Fibroblast of the conjunctiva (primary cell): ENCODE data around the gene PAQR7.
A peak's percentile ranks its signal among the peaks of the same experiment; 100 is the strongest.

Source experiments
- DNase-seq: peaks from one replicate; pipeline ENCODE4 v3.0.0-alpha.2; 2010; ENCODE audit warnings: low read depth

PAQR7 gene

GRCh38 chr1:25902462-25902861 lies 27.0 kb upstream of the PAQR7 start:
- DNase-seq, result no peak

DNA sequence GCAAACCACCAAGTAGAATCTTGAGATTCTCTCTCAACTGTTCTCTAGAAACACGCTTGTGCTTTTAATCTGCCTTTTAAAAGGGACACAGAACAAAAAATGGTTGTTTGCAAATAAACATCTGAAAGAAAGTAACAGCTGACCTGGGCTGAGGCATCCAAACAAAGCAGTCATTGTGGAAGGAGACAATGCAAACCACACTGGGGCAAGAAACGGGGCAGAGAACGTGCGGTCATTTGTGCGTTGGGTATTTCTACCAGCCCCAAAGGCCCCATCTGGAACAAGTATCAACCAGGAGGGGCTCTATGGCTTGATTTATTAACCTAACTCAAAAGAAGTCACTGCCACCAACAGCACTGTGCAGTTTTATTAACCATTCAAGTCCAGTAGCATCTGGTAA lies 24.7 kb upstream of the PAQR7 start:
- no peak for DNase-seq

- DNase-seq, result no peak
Observed at GRCh38 chr1:25899792-25900191, 24.3 kb upstream of the PAQR7 start.

DNA sequence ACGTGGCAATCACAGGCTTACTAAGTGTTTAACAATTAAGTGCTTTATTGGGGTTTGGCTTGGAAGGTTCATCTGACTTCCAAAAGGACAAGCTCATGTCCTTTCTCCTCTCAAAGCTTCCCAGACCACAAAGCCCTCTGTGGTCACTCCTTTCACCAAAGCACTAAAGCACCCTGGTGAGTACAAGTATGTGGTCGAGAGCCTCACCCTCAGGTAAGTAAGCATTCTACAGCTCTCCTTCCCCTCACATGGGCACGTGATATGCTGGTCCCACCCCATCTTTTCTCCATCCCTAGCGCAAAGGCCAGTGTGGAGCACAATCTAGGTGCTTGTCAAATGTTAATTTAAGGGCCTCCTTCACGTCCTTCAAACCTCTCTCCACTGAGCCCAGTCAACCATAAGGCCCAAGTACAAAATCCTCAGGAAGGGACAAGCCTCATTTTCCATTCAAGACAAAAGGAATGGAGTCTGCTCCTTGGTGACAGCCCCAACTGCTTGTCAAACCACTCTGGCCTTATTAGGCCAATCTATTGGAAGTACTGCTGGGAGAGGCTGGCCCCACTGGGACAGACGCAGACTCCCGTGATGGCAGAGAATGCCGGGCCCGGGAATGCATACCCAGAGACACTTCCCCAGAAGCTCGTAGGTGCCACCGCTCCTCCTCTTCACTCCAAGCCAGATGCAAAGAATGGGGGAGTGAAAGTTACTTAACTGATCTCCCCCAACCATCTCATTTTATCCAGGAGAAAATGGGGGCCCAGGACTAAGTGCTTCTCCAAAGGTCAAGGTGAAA lies 22.9 kb upstream of the PAQR7 start:
- DNase-seq, result no peak

DNA sequence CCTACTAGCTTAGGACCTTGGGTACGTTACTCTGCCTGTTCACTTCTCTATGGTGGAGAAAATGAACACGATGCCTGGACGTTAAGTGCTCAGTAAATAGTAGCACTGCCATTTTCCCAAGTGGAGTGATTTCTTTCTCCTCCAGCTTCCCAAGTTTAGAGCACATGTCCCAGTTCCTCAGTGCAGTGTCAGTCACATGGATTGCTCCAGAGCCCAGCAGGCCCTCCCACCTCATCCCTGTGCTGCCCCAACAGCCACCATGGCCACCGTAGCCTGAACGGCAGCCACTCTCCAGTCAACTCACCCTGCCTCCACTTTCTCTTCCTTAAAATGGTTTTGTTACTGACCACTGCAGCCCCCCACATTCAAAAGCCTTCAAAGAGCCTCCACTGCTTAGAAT lies 22.2 kb upstream of the PAQR7 start:
- no peak for DNase-seq

- no peak for DNase-seq
Observed at GRCh38 chr1:25896266-25896665, 20.8 kb upstream of the PAQR7 start.

DNA sequence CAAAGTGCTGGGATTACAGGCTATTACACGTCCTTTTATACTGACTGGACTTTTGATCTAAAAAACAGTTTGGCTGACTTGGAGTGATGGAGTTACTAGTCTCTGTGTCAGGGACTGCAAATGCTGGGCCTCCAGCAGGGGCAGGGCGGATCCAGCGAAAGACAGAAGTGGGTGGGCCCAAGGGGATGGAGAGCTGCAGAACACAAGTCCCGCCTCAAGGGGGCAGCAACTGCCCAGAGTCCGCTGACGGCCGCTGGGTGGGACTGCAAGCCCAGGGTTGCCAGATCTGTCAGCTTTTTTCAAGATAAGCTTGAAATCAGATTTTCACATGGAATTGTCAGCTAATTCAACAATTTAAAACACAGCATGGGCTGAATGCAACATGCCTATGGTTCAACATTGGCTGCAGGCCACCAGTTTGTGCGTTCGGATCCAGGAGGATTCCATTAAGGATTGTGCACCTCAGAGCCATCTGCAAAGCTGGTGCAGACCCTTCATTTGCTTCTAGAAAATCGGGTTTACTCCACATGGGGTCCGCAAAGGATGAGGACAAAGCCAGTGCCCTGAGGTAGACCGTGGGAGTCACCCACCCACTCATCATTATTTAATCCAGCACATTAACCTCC lies 20.0 kb upstream of the PAQR7 start:
- peak; percentile 91 for DNase-seq

DNA sequence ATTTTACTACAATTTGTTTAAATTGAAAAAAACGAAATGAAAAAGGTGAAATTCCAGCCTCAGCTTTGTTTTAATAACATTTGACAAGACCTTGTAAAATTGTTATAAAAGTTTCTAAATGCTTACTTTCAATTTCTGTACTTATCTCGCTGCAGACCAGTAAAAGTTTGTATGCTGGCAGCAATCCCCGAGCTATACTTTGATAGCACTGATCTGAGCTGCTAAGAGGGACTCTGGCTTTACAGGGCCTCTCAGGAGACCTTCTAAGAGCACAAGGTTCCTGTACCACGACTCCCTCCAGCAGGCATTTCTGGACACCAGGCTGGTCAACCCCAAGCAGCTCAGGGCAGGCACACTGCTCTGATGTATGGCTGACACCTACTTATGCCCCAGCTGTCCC lies 17.6 kb upstream of the PAQR7 start:
- DNase-seq, result no peak

- no peak for DNase-seq
Observed at GRCh38 chr1:25891606-25892005, 16.1 kb upstream of the PAQR7 start.

DNA sequence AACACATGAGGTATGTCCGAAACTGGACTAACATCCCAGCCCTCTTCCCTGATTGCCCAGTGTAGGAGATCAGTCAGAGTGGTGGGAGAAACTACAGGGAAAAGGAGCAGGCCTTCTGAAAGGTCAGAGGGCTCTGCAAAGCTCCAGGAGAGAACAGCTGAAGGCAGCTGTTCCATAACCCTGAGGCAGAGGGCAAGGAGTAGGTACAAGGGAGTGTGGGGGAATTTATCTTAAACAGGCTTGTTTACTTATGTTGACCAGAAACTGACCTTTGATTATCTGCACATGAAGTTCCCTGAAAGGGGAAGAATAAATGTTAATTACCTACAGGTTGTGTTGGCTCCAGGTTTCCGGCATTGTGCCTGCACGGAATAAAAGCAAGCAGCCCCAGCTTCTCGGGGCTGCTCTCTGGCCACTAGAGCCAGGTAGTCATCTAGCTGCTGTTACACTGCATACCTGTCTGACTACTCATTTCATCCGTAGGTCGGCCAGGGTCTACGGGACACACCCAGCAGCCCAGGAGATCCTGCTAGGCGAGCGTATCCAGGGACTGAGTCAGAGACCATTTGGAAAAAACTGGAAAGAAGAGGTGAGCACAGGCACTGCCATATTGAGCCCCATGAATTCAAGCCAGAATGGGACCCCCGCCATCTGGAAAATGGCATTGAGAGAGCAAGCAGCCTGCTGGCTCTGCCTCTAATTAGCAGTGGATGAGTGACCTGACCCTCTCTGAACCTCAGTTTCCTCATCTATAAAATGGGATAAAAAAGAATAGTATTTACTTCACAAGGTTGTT lies 14.9 kb upstream of the PAQR7 start:
- DNase-seq, result no peak

DNA sequence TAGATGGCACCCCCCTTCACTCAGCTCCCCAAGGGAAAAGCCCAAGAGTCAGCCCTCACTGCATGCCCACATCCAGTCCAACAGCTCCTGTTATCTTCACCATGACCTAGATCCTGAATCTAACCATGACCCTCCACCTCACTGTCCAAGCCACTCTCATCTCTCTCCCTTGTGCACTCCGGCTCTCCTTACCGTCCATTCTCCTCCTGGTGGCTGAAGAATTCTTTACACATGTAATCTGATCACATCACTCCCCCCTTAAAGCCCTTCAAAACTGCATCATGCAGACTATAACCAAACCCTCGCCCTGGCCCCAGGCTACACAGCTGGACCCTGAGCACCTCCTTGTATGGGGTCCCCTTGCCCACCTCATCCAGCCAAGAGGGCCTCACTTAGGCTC lies 14.0 kb upstream of the PAQR7 start:
- no peak for DNase-seq

DNA sequence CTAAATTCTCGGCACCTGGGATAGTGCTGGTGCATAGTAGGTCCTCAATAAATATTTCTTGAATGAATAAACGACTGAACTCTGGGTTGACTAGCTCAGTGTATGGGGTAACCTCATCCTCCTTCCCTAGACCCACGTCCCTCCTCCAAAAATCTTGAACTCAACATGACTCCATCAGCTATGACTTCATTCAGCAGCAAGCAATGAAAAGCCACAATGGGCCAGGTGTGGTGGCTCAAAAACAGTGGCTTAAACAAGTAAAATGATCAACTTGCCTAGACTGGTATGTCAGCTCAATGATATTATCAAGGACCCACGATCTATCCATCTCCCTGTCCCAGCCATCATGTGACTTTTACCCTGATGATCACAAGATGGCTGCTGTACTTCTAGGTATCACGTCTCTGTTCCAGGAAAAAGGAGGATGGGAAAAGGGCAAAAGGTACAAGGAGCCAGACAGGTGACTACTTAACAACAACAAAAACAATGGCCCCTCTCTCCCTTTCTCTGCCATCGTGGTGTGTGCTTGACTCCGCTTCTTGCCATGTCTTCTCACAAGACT lies 13.0 kb upstream of the PAQR7 start:
- DNase-seq, result no peak

DNA sequence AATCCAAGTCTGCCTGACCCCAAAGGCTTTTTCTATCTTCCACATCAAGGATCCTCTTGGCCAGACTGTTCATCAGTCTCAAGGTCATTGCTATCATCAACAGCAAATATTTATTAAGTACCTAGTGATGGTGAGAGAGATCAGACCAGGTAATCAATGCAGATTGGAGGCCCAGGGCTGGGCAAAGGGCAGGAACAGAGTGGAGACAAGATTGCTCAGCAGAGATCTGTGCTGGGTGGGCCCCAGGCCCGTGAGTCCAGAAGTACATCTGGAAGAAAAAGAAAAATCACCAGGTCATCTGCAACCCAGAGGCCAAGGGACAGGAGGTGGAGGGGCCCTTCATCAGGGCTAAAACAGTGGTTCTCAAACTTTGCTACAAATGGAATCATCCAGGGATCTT lies 10.1 kb upstream of the PAQR7 start:
- no peak for DNase-seq

DNA sequence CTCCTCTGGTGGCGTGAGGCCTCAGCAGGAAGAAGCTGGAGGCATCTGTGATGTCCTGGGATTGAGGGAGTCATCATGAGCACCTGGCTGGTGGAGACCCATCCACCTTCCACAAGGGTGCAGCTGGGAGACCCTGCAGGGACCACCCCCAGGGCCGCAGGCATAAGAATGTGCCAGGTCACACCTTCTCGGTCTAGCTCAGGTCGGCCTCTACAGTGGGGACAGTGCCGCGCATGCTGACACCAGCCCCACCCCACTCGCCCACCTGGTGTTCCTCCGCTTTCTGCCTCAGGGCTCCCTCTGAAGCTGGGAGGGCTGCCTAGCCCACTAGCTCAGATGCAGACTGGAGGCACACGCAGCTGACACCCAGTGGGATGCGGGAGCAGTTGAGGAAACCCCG lies 5.8 kb upstream of the PAQR7 start:
- no peak for DNase-seq

DNA sequence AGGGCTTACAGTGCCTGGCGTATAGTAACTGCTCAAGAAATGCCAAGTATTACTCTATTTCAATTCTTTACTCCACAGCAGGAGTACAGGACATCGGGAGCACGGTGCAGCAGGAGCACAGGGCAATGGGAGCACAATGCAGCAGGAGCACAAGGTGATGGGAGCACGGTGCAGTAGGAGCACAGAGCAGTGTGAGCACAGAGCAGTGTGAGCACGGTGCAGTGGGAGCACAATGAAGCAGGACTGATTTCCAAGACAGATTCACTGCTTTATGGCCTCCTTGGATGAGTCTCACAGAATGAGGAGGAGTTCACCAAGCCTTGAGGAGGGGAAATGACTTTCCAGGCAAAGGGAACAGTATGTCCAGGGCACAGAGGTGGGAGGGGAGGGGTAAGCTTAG lies 5.0 kb upstream of the PAQR7 start:
- no peak for DNase-seq

- no peak for DNase-seq
Observed at GRCh38 chr1:25879675-25880074, 4.2 kb upstream of the PAQR7 start.

DNA sequence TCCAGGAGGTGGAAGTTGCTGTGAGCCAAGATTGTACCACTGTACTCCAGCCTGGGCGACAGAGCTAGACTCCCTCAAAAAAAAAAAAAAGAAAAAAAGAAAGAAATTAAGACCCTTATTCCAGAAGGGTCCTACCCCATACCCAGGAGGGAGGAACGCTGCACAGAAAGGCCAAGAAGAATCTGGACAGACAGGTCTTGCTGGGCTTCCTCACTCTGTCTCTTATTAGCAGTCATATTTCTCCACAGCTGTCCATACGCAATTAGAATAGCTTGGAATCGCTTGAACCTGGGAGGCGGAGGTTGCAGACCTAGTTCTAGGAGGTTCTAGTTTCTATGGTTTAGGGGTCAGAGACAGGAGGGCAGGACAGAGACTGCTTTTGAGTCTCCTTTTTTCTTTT lies 3.2 kb upstream of the PAQR7 start:
- no peak for DNase-seq

GRCh38 chr1:25877155-25877554 lies 1.6 kb upstream of the PAQR7 start:
- DNase-seq, result no peak

GRCh38 chr1:25876693-25877077 lies 1.2 kb upstream of the PAQR7 start:
- DNase-seq, result no peak

DNA sequence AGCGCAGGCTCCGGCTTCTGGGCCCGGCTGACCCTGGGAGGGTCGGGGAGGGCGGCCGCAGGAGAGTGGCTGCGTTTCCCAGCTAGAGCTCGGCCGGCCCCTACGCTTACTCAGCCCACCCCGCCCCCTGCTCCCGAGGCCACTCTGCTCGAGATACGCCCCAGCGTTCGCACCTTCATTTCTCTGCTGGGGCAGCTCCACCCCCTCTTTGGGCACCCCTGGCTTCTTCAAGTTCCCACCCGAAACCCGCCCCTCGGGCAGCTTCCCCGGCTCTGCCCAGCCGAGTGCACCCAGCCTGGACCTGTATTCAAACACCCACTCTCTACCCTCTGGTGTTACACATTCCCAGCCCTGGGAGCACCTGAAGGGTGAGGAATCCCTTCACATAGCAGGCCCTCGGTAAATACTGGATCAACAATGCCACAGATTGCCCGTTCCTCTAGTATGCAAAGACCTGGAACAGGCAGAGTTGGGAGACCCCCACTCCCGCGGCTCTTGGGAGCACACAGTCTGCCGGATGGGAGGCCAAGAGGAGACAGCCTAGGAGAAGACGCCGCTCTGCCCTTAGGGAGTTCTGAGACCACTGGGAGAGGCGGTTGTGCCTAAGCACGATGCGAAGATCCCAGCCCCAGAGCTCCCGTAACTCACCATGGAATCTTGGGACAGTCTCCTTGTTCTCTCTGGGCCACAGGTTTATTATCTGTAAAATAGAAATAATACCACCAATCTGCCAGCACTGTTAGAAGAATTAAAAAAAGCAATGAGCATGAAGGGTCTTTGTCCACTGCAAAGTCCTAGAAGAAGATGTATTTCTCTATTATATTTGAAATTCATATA lies 566 bp upstream of the PAQR7 start:
- DNase-seq, result no peak

DNA sequence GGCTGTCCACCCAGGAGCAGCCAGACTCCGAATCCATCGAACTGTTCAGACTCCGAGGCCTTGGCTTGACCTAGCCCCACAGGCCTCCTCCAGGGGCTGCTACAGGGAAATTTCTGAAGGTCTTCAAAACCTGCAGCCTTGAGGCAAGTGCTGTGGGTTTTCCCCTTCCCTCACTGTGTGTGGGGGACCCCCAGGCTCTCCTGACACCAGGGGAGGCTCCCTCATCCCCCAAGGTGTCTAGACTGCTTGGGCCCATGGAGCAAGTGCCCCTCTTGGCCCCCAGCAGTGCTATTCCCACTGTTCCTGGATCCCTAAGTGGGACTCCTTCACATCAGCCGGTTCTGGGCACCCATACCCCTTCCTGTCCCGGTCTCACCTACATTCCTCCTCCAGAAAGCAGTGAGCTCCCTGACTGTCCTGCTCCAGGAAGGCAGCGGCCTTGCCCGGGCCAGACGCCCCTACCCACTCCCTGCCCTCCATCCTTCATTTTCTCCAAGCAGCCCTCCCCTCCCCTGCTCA lies 814 bp downstream of the PAQR7 start:
- DNase-seq, result no peak

- DNase-seq, result no peak
Observed at GRCh38 chr1:25874209-25874608, 1.3 kb downstream of the PAQR7 start.
